Loucy (cell line): ENCODE results near the gene DEFB127.

Source experiments
- H2AFZ ChIP-seq: fragments of 200-600 bp; sonication (generic); 2 replicates; pipeline ENCODE4 v1.6.0; 2016; ENCODE audit warnings: antibody characterized with exemption, mild to moderate bottlenecking, low read length, moderate library complexity
- H3F3A ChIP-seq: fragments of 200-600 bp; 2 replicates; pipeline ENCODE4 v1.6.0; 2016; ENCODE audit warnings: antibody characterized with exemption, low read depth, mild to moderate bottlenecking
- H3K27me3 ChIP-seq: fragments of 200-600 bp; sonication (generic); 2 replicates; pipeline ENCODE4 v1.6.1; 2014; ENCODE audit warnings: low read length, mild to moderate bottlenecking; ENCODE audit not compliant: insufficient read depth, poor library complexity, severe bottlenecking
- H3K36me3 ChIP-seq: fragments of 200-600 bp; sonication (generic); 2 replicates; pipeline ENCODE4 v1.6.1; 2016; ENCODE audit warnings: low read length; ENCODE audit not compliant: insufficient read depth
- H3K4me1 ChIP-seq: fragments of 200-600 bp; sonication (generic); 2 replicates; pipeline ENCODE4 v1.5.1; 2014; ENCODE audit warnings: low read length, mild to moderate bottlenecking; ENCODE audit not compliant: insufficient read depth, poor library complexity, severe bottlenecking
- H3K4me2 ChIP-seq: fragments of 200-600 bp; sonication (generic); 2 replicates; pipeline ENCODE4 v1.6.0; 2014; ENCODE audit warnings: antibody characterized with exemption, low read length, low read depth, mild to moderate bottlenecking; ENCODE audit not compliant: poor library complexity, severe bottlenecking
- H3K4me3 ChIP-seq: fragments of 200-600 bp; sonication (generic); 2 replicates; pipeline ENCODE4 v1.5.1; 2014; ENCODE audit warnings: low read length, mild to moderate bottlenecking, mixed read lengths; ENCODE audit not compliant: poor library complexity, severe bottlenecking
- H3K79me2 ChIP-seq: fragments of 200-600 bp; sonication (generic); 2 replicates; pipeline ENCODE4 v1.6.1; 2014; ENCODE audit warnings: low read length; ENCODE audit not compliant: insufficient read depth
- H3K9ac ChIP-seq: fragments of 200-600 bp; sonication (generic); 2 replicates; pipeline ENCODE4 v1.6.0; 2014; ENCODE audit warnings: mild to moderate bottlenecking, low read depth, low read length, moderate library complexity; ENCODE audit not compliant: poor library complexity, severe bottlenecking
- H3K9me2 ChIP-seq: fragments of 200-600 bp; sonication (generic); replicated peaks from 2 replicates; pipeline ENCODE4 v1.6.1; 2016; ENCODE audit warnings: low read depth, low read length, mixed read lengths
- H3K9me3 ChIP-seq: fragments of 200-600 bp; sonication (generic); 2 replicates; pipeline ENCODE4 v1.6.1; 2014; ENCODE audit warnings: mild to moderate bottlenecking, antibody characterized with exemption, low read length, low read depth; ENCODE audit not compliant: insufficient read depth
- H4K20me1 ChIP-seq: fragments of 200-600 bp; sonication (generic); 2 replicates; pipeline ENCODE4 v1.6.0; 2014; ENCODE audit warnings: antibody characterized with exemption, low read length, mild to moderate bottlenecking; ENCODE audit not compliant: insufficient read depth, poor library complexity, severe bottlenecking
- EZH2phosphoT487 ChIP-seq: fragments of 200-600 bp; IDR thresholded peaks from 2 replicates; pipeline ENCODE4 v1.6.1; 2018; ENCODE audit warnings: antibody characterized with exemption, mild to moderate bottlenecking, moderate library complexity, borderline replicate concordance
- TF ChIP-seq, protein P1 (sequence below): fragments of 200-600 bp; sonication (generic); conservative IDR thresholded peaks from 2 replicates; pipeline ENCODE4 v1.5.1; 2014; ENCODE audit warnings: mild to moderate bottlenecking, antibody characterized with exemption, low read length

The DEFB127 gene

GRCh38 chr20:184288-184687, 27.0 kb downstream of the DEFB127 start:
- Histone ChIP-seq H2AFZ (no peak overlapping the region), H3K4me1 (no peaks in the 10 kb centered on the region), H3F3A (no peaks in the 10 kb centered on the region), H3K9me3 (peaks cover 31% of the 10 kb centered on the region; the same call in 1 of the 2 replicates), H3K9me2 (no peaks in the 10 kb centered on the region), H3K4me3 (no peak overlapping the region), H3K27me3 (no peaks in the 10 kb centered on the region), H3K36me3 (no peaks in the 10 kb centered on the region), H4K20me1 (no peaks in the 10 kb centered on the region), H3K79me2 (no peaks in the 10 kb centered on the region), H3K9ac (no peak overlapping the region), H3K4me2 (no peak overlapping the region)
- TF ChIP-seq EZH2phosphoT487: no peak
- TF ChIP-seq, protein P1, sequence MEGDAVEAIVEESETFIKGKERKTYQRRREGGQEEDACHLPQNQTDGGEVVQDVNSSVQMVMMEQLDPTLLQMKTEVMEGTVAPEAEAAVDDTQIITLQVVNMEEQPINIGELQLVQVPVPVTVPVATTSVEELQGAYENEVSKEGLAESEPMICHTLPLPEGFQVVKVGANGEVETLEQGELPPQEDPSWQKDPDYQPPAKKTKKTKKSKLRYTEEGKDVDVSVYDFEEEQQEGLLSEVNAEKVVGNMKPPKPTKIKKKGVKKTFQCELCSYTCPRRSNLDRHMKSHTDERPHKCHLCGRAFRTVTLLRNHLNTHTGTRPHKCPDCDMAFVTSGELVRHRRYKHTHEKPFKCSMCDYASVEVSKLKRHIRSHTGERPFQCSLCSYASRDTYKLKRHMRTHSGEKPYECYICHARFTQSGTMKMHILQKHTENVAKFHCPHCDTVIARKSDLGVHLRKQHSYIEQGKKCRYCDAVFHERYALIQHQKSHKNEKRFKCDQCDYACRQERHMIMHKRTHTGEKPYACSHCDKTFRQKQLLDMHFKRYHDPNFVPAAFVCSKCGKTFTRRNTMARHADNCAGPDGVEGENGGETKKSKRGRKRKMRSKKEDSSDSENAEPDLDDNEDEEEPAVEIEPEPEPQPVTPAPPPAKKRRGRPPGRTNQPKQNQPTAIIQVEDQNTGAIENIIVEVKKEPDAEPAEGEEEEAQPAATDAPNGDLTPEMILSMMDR: no peak

DNA sequence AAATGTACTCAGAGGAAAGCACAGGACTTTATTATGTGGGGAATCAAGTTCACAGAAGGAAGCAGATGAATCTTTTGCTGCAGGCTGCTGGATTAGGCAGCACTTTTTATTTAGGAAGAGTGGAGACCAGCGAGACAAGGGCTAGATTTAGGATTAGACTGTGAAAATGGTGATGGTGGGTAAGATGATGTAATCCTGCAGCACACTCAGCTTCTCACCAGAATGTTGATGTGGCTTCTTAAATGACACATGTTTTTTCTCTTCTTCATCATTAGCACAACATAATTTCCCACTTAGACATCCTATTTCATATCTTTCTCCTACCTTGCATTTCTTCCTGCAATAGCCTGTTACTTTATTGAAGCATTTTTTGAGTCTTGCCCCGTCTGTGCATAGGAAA, 30.5 kb downstream of the DEFB127 start:
- TF ChIP-seq EZH2phosphoT487: no peak
- TF ChIP-seq, protein P1: no peak

DNA sequence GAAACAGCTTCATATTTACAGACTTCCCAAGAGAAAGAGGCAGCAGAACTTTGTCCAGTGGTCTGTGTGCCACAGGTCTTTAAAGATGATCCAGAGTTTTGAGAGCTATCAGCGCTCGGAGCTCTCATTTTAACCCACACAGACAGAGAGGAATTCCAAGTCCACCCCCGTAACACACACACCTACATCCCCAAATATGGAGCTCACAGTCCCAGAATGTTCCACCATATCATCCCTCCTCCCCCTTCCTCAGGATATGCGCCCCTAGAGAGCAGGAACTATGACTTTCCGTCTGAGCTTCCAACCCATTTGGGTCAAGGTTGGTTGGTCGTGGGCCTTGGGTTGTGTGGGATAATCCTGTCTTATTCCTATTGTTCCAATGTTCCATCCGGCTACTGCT, 32.4 kb downstream of the DEFB127 start, which contains the start of gene DEFB128:
TSS of gene DEFB128 (minus strand) at position 101 of the 400 bp plus-strand sequence. CDS start at position 13, 88 bp downstream.
- no peaks in the 10 kb centered on the region for H3K27me3 ChIP-seq
- H3K9me2 ChIP-seq: no peaks in the 10 kb centered on the region
- no peaks in the 10 kb centered on the region for H3K79me2 ChIP-seq
- no peaks in the 10 kb centered on the region for H3K36me3 ChIP-seq
- TF ChIP-seq, protein P1: no peak
- no peak for TF ChIP-seq EZH2phosphoT487
- peaks cover 12% of the 10 kb centered on the region; the same call in 1 of the 2 replicates for H3K9me3 ChIP-seq
- no peak within 1 kb of the TSS for H3K9ac ChIP-seq
- H3K4me2 ChIP-seq: no peak within 1 kb of the TSS
- H3F3A ChIP-seq: no peaks in the 10 kb centered on the region
- no peaks in the 10 kb centered on the region for H3K4me1 ChIP-seq
- no peak within 1 kb of the TSS for H2AFZ ChIP-seq
- H3K4me3 ChIP-seq: no peak within 1 kb of the TSS
- H4K20me1 ChIP-seq: no peaks in the 10 kb centered on the region

More for the DNA sequence above, 30.5 kb downstream of the DEFB127 start:
- Histone ChIP-seq H3K4me3 (no peak overlapping the region), H3K27me3 (no peaks in the 10 kb centered on the region), H3K9me3 (peaks cover 26% of the 10 kb centered on the region; the same call in 1 of the 2 replicates), H3K9ac (no peak overlapping the region), H2AFZ (no peak overlapping the region), H3K36me3 (no peaks in the 10 kb centered on the region), H3K9me2 (no peaks in the 10 kb centered on the region), H3K4me1 (no peaks in the 10 kb centered on the region), H3K79me2 (no peaks in the 10 kb centered on the region), H3F3A (no peaks in the 10 kb centered on the region), H3K4me2 (no peak overlapping the region), H4K20me1 (no peaks in the 10 kb centered on the region)
